OCI-M2 (cell line): ENCODE results near the gene BARX2.
"Not testable (repeated sequence)": the region's sequence is repeated elsewhere in the genome, so short reads cannot be mapped to it uniquely, and the experiment has no call there.

Experiments used
- DNase-seq: peaks from one replicate; lab custom pipeline; 2025; ENCODE audit not compliant: unreplicated experiment; lab: John Stamatoyannopoulos, UW

BARX2 gene

GRCh38 chr11:129375751-129376657 lies at the start of gene BARX2:
TSS of gene BARX2 (plus strand) at chr11:129375848. CDS start at chr11:129376036, 188 bp downstream.
- DNase-seq = no peak

- DNase-seq = no peak
Observed at GRCh38 chr11:129326921-129327320, 48.7 kb upstream of the BARX2 start.

- DNase-seq = not testable (repeated sequence)
Observed at GRCh38 chr11:129327708-129328107, 47.9 kb upstream of the BARX2 start.

GRCh38 chr11:129328756-129329155 lies 46.9 kb upstream of the BARX2 start:
- DNase-seq = no peak

- no peak for DNase-seq
Observed at GRCh38 chr11:129331217-129331616, 44.4 kb upstream of the BARX2 start.

- no peak for DNase-seq
Observed at GRCh38 chr11:129331871-129332274, 43.8 kb upstream of the BARX2 start.

GRCh38 chr11:129333873-129334272 lies 41.8 kb upstream of the BARX2 start:
- DNase-seq = no peak

- not testable (repeated sequence) for DNase-seq
Observed at GRCh38 chr11:129344301-129344940, 31.2 kb upstream of the BARX2 start.

- no peak for DNase-seq
Observed at GRCh38 chr11:129346916-129347315, 28.7 kb upstream of the BARX2 start.

GRCh38 chr11:129348813-129349212 lies 26.8 kb upstream of the BARX2 start:
- DNase-seq = no peak

- DNase-seq = no peak
Observed at GRCh38 chr11:129352676-129353075, 23.0 kb upstream of the BARX2 start.

GRCh38 chr11:129354691-129355090 lies 21.0 kb upstream of the BARX2 start:
- no peak for DNase-seq

GRCh38 chr11:129359748-129360147 lies 15.9 kb upstream of the BARX2 start:
- DNase-seq = no peak

GRCh38 chr11:129364143-129364654 lies 11.4 kb upstream of the BARX2 start:
- no peak for DNase-seq

GRCh38 chr11:129365816-129366215 lies 9.8 kb upstream of the BARX2 start:
- DNase-seq = no peak

- DNase-seq = no peak
Observed at GRCh38 chr11:129366737-129367597, 8.7 kb upstream of the BARX2 start.

- DNase-seq = no peak
Observed at GRCh38 chr11:129368889-129369672, 6.6 kb upstream of the BARX2 start.

GRCh38 chr11:129370715-129371114 lies 4.9 kb upstream of the BARX2 start:
- no peak for DNase-seq

- no peak for DNase-seq
Observed at GRCh38 chr11:129372609-129373488, 2.8 kb upstream of the BARX2 start.
